HL-60 (cell line): ENCODE results near the gene SOBP.

ENCODE experiments used
- POLR2AphosphoS5 ChIP-seq: IDR thresholded peaks from 2 replicates; pipeline ENCODE4 v1.6.1; 2012; ENCODE audit warnings: low read depth
- SPI1 ChIP-seq: IDR thresholded peaks from 2 replicates; pipeline ENCODE4 v1.6.1; 2012; ENCODE audit warnings: low read depth, mild to moderate bottlenecking, borderline replicate concordance
- TF ChIP-seq, protein P1 (sequence below): IDR thresholded peaks from one replicate; pipeline ENCODE4 v1.5.1; 2011; ENCODE audit warnings: low read length, control low read depth, inconsistent platforms; ENCODE audit not compliant: insufficient read depth

DNA sequence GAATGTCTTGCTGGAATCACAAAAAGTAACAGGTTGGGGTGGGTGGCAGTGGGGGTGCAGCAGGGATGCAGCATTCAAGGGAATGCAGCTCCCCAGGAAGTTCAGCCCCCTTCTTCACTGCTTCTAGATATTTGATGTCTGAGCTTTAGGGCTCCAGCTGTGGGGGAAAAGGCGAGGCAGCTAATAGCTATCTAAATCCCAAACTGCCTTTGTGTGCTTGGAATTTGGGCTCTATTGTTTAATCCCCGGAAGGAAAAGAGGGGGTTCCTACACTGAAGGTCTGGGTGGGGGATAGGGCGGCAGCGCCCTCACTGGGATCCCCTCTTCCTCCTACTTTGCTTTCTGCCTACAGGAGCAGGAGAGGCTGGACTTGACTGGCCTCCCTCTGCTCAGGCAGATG is 116.5 kb downstream of the SOBP start:
- TF ChIP-seq, protein P1, sequence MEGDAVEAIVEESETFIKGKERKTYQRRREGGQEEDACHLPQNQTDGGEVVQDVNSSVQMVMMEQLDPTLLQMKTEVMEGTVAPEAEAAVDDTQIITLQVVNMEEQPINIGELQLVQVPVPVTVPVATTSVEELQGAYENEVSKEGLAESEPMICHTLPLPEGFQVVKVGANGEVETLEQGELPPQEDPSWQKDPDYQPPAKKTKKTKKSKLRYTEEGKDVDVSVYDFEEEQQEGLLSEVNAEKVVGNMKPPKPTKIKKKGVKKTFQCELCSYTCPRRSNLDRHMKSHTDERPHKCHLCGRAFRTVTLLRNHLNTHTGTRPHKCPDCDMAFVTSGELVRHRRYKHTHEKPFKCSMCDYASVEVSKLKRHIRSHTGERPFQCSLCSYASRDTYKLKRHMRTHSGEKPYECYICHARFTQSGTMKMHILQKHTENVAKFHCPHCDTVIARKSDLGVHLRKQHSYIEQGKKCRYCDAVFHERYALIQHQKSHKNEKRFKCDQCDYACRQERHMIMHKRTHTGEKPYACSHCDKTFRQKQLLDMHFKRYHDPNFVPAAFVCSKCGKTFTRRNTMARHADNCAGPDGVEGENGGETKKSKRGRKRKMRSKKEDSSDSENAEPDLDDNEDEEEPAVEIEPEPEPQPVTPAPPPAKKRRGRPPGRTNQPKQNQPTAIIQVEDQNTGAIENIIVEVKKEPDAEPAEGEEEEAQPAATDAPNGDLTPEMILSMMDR, result no peak
- no peak for TF ChIP-seq SPI1
- TF ChIP-seq POLR2AphosphoS5, result no peak
